Adrenal gland (tissue), 12 donors: ENCODE data around the gene STXBP1. TPM values are rescaled to one million over a fixed set of nuclear protein-coding genes. Genes with fewer than 3 reads are reported as not detected.
A peak's percentile ranks its signal among the peaks of the same experiment; 100 is the strongest.
"Not testable (repeated sequence)": the region's sequence is repeated elsewhere in the genome, so short reads cannot be mapped to it uniquely, and the experiment has no call there.

Source experiments
- DNase-seq, 7 donors: peaks; one replicate each; pipeline ENCODE4 v3.0.0-alpha.2; 2019 to 2020
- H3K27ac ChIP-seq, 5 donors: fragments of 200-600 bp; sonication (generic) in 4 of 5; 1 replicate in 3 of 5; 2 replicates in 2 of 5; pipeline versions ENCODE4 v1.5.1 to v1.8.0; 2016 to 2020; ENCODE audit warnings: mild to moderate bottlenecking in 1 of 5
- H3K27me3 ChIP-seq: fragments of 200-600 bp; 2 replicates; pipeline ENCODE4 v1.8.0; 2021
- H3K36me3 ChIP-seq, 2 donors: fragments of 200-600 bp; replicated peaks in 1 of 2; 1 replicate in 1 of 2; 2 replicates in 1 of 2; pipeline versions ENCODE4 v1.5.1 to v1.8.0; 2018 to 2022
- H3K4me1 ChIP-seq, 2 donors: fragments of 200-600 bp; replicated peaks in 1 of 2; 1 replicate in 1 of 2; 2 replicates in 1 of 2; pipeline versions ENCODE4 v1.5.1 to v1.8.0; 2018 to 2021
- H3K4me3 ChIP-seq, 4 donors: fragments of 200-600 bp; sonication (generic) in 3 of 4; one replicate each; pipeline ENCODE4 v1.5.1; 2016 to 2018
- H3K9me3 ChIP-seq, 3 donors: fragments of 200-600 bp; sonication (generic) in 1 of 3; replicated peaks in 1 of 3; 1 replicate in 2 of 3; 2 replicates in 1 of 3; pipeline versions ENCODE4 v1.5.1 to v1.8.0; 2016 to 2021
- CTCF ChIP-seq, 6 experiments: fragments of 450-650 bp in 4 of 6; fragments of 200-600 bp in 2 of 6; sonication (generic) in 1 of 6; IDR thresholded peaks; 1 replicate in 5 of 6; 2 replicates in 1 of 6; pipeline versions ENCODE4 v1.5.1 to v1.8.0; 2016 to 2021; ENCODE audit warnings: antibody characterized with exemption in 6 of 6, mild to moderate bottlenecking in 2 of 6, moderate library complexity in 1 of 6
- POLR2A ChIP-seq, 2 donors: fragments of 450-650 bp; IDR thresholded peaks; one replicate each; pipeline ENCODE4 v1.6.1; 2017; ENCODE audit warnings: antibody characterized with exemption in 2 of 2, mild to moderate bottlenecking in 2 of 2, moderate library complexity in 1 of 2
- WGBS, 4 donors: extraction: QIAGEN DNeasy Blood & Tissue Kit in 2 of 4; methylation state at CpG; one replicate each; pipeline versions ENCODE4 v1.1.5 to v1.1.7; 2013 to 2017; 5-methylcytosine and 5-hydroxymethylcytosine counted together
- intact Hi-C, 2 donors: fragments of 100-400 bp; cut with DNase I; formaldehyde crosslinking; loops; one replicate each; pipeline versions ENCODE4 v1.14.1 to v1.15.0; 2022 to 2023
- polyA plus RNA-seq, 3 donors: library from polyadenylated mRNA; stranded (reverse); fragments of 200-250 nt in 2 of 3; fragments of 350-450 nt in 1 of 3; fragmentation: Illumina TruSeq in 1 of 3; extraction: RNeasy Lipid Tissue Mini Kit (QIAGEN cat#74804) in 1 of 3; gene quantifications; one replicate each; pipeline ENCODE4 v1.2.3, GENCODE V29; 2013 to 2014
- total RNA-seq, 9 donors: library from RNA; depleted of rRNA in 4 of 9; stranded (reverse); fragments of >200 nt in 4 of 9; fragments of 120-200 nt in 1 of 9; fragmentation: NEBNext Ultra II Directional in 1 of 9; extraction: Animal tissue kit (Norgen Biotek cat#: 25700) in 1 of 9; gene quantifications; one replicate each; pipeline versions ENCODE4 v1.1.0 to v1.2.4, GENCODE V29; 2013 to 2023
- donor health status: healthy with polysubstance abuse.
- donor health status: Bipolar disorder and iron deficiency.
- donor health status: DM: yes; HTN: yes; CAD: no.
- donor health status: DM: no; HTN: no; CAD: no.
- donor health status: DM: no; HTN: no; CAD: no.
- donor health status: DM: yes; HTN: yes; CAD: no.

STXBP1 gene
- total and polyA plus RNA-seq, 12 donors: 15.4 to 169 (median 59.6) TPM

- DNase-seq: no peak
- intact Hi-C loops: no loop called here
- no peak for TF ChIP-seq CTCF (IDR thresholded peaks at IDR 0.05)
- no peak for TF ChIP-seq POLR2A (IDR thresholded peaks at IDR 0.05)
- peaks cover 33 to 37% of the 10 kb centered on the region in 2 donors for H3K4me1 ChIP-seq
- no peaks in the 10 kb centered on the region for H3K27me3 ChIP-seq
- H3K27ac ChIP-seq: peak overlapping the region; percentile 87 to 97 (median 92)
- WGBS, 4 donors: 29 to 41% (median 33%) methylated on average over 5 of the region's 5 CpGs
- no peaks in the 10 kb centered on the region for H3K9me3 ChIP-seq
- no peaks in the 10 kb centered on the region for H3K36me3 ChIP-seq
- H3K4me3 ChIP-seq: no peak overlapping the region
Measured at GRCh38 chr9:127578627-127578951, 33.5 kb upstream of the STXBP1 start.

GRCh38 chr9:127578952-127579853 is 32.9 kb upstream of the STXBP1 start:
- Histone ChIP-seq H3K36me3 (no peaks in the 10 kb centered on the region), H3K4me3 (peak overlapping the region in 1 of 4 donors; percentile 43), H3K27ac (peak overlapping the region; percentile 87 to 97 (median 92)), H3K4me1 (peaks cover 31 to 36% of the 10 kb centered on the region in 2 donors), H3K27me3 (no peaks in the 10 kb centered on the region), H3K9me3 (no peaks in the 10 kb centered on the region)
- TF ChIP-seq POLR2A (IDR thresholded peaks at IDR 0.05) (peak in 1 of 2 donors; percentile 77), CTCF (IDR thresholded peaks at IDR 0.05) (peak; percentile 10 to 47 (median 40))
- intact Hi-C loops: no loop called here
- 14 to 19% (median 16%) methylated on average over 15 to 21 of the region's 21 CpGs for WGBS, 4 donors
- peak; percentile 91 to 99 (median 98) for DNase-seq

GRCh38 chr9:127580366-127580765 is 31.7 kb upstream of the STXBP1 start:
- 67 to 81% (median 71%) methylated on average over 6 to 8 of the region's 8 CpGs for WGBS, 4 donors
- Histone ChIP-seq H3K4me3 (no peak overlapping the region), H3K4me1 (peaks cover 31 to 36% of the 10 kb centered on the region in 2 donors), H3K27me3 (no peaks in the 10 kb centered on the region), H3K9me3 (no peaks in the 10 kb centered on the region), H3K36me3 (no peaks in the 10 kb centered on the region), H3K27ac (peak overlapping the region in 3 of 5 donors; percentile 87 to 97 (median 95))
- TF ChIP-seq CTCF (IDR thresholded peaks at IDR 0.05) (no peak), POLR2A (IDR thresholded peaks at IDR 0.05) (no peak)
- intact Hi-C loops: loop anchor here in 1 of 2 donors (5.0 to 10.0 kb wide), 2 partner anchors 58 to 344 kb away; no protein-coding TSS in a partner anchor
- no peak for DNase-seq

- no peak overlapping the region for H3K4me3 ChIP-seq
- DNase-seq: no peak
- no peaks in the 10 kb centered on the region for H3K9me3 ChIP-seq
- H3K27ac ChIP-seq: no peak overlapping the region
- intact Hi-C loops: loop anchor here in 1 of 2 donors (5.0 to 10.0 kb wide), 2 partner anchors 59 to 344 kb away; no protein-coding TSS in a partner anchor
- WGBS, 4 donors: 84 to 89% (median 87%) methylated on average over 7 of the region's 7 CpGs
- no peaks in the 10 kb centered on the region for H3K27me3 ChIP-seq
- no peak for TF ChIP-seq POLR2A (IDR thresholded peaks at IDR 0.05)
- H3K4me1 ChIP-seq: peaks cover 31 to 36% of the 10 kb centered on the region in 2 donors
- H3K36me3 ChIP-seq: no peaks in the 10 kb centered on the region
Measured at GRCh38 chr9:127580879-127581475, 31.1 kb upstream of the STXBP1 start.

- H3K4me3 ChIP-seq, H3K9me3 ChIP-seq, H3K36me3 ChIP-seq, H3K27me3 ChIP-seq: not testable (repeated sequence)
- H3K27ac ChIP-seq: peak overlapping the region in 2 of 5 donors; percentile 56 to 59
- intact Hi-C loops: loop anchor here in 1 of 2 donors (5.0 to 10.0 kb wide), 2 partner anchors 62 to 340 kb away; no protein-coding TSS in a partner anchor
- peaks cover 22 to 23% of the 10 kb centered on the region in 2 donors for H3K4me1 ChIP-seq
- DNase-seq: peak in 6 of 7 donors; percentile 58 to 84 (median 70)
- WGBS, 4 donors: 51 to 65% (median 63%) methylated on average over 3 of the region's 3 CpGs
Measured at GRCh38 chr9:127584474-127584805, 27.6 kb upstream of the STXBP1 start.
